IPS-15b (cell line): ENCODE results near the gene PXT1.
A peak's percentile ranks its signal among the peaks of the same experiment; 100 is the strongest.

ENCODE experiments used
- H3K27me3 ChIP-seq: one replicate; pipeline ENCODE4 v1.6.1; 2013; ENCODE audit warnings: low read length; ENCODE audit not compliant: control insufficient read depth, insufficient read depth
- H3K36me3 ChIP-seq: one replicate; pipeline ENCODE4 v1.6.1; 2013; ENCODE audit warnings: low read length; ENCODE audit not compliant: control insufficient read depth, insufficient read depth
- H3K4me1 ChIP-seq: one replicate; pipeline ENCODE4 v1.6.1; 2013; ENCODE audit warnings: mild to moderate bottlenecking, low read length; ENCODE audit not compliant: control insufficient read depth, insufficient read depth
- H3K4me3 ChIP-seq: one replicate; pipeline ENCODE4 v1.5.1; 2013; ENCODE audit warnings: low read depth, low read length
- H3K9ac ChIP-seq: one replicate; pipeline ENCODE4 v1.6.1; 2013; ENCODE audit warnings: low read depth, mild to moderate bottlenecking, low read length
- H3K9me3 ChIP-seq: one replicate; pipeline ENCODE4 v1.6.1; 2013; ENCODE audit warnings: mild to moderate bottlenecking, low read length; ENCODE audit not compliant: control insufficient read depth, insufficient read depth

Gene PXT1

GRCh38 chr6:36346486-36347273 is 96.0 kb downstream of the PXT1 start:
- Histone ChIP-seq H3K27me3 (no peaks in the 10 kb centered on the region), H3K9me3 (no peaks in the 10 kb centered on the region), H3K9ac (no peak overlapping the region), H3K36me3 (no peaks in the 10 kb centered on the region), H3K4me1 (peaks cover 2% of the 10 kb centered on the region), H3K4me3 (no peak overlapping the region)

- no peaks in the 10 kb centered on the region for H3K27me3 ChIP-seq
- no peak overlapping the region for H3K4me3 ChIP-seq
- H3K36me3 ChIP-seq: no peaks in the 10 kb centered on the region
- no peaks in the 10 kb centered on the region for H3K9me3 ChIP-seq
- no peak overlapping the region for H3K9ac ChIP-seq
- peaks cover 2% of the 10 kb centered on the region for H3K4me1 ChIP-seq
Measured at GRCh38 chr6:36345681-36346466, 96.8 kb downstream of the PXT1 start.

GRCh38 chr6:36343109-36343680 is 99.5 kb downstream of the PXT1 start:
- Histone ChIP-seq H3K36me3 (no peaks in the 10 kb centered on the region), H3K9ac (no peak overlapping the region), H3K4me1 (peaks cover 6% of the 10 kb centered on the region), H3K27me3 (peaks cover 14% of the 10 kb centered on the region), H3K4me3 (no peak overlapping the region), H3K9me3 (no peaks in the 10 kb centered on the region)

- peak overlapping the region; percentile 1 for H3K9ac ChIP-seq
Measured at GRCh38 chr6:36340618-36341454, 101.8 kb downstream of the PXT1 start.

More at GRCh38 chr6:36340618-36341454, 101.8 kb downstream of the PXT1 start:
- H3K36me3 ChIP-seq: no peaks in the 10 kb centered on the region
- H3K4me3 ChIP-seq: peak overlapping the region; percentile 60
- no peaks in the 10 kb centered on the region for H3K9me3 ChIP-seq
- H3K27me3 ChIP-seq: peaks cover 14% of the 10 kb centered on the region
- H3K4me1 ChIP-seq: peaks cover 5% of the 10 kb centered on the region
